GM12892 (cell line): ENCODE data around the gene FARP2.

ENCODE experiments used
- DNase-seq: peaks from one replicate; pipeline ENCODE4 v3.0.0; 2011; ENCODE audit not compliant: insufficient read length
- FAIRE-seq: peaks from 2 replicates; lab custom pipeline; 2011; peaks lifted over from hg19 to GRCh38; lab: Jason Lieb, UNC
- POLR2A ChIP-seq: IDR thresholded peaks from 2 replicates; pipeline ENCODE4 v1.6.1; 2011; ENCODE audit warnings: low read depth, low read length, control low read depth
- POLR2AphosphoS5 ChIP-seq: IDR thresholded peaks from 2 replicates; pipeline ENCODE4 v1.6.1; 2011; ENCODE audit warnings: low read depth, low read length, control low read depth
- TAF1 ChIP-seq: IDR thresholded peaks from 2 replicates; pipeline ENCODE4 v1.6.1; 2011; ENCODE audit warnings: low read depth, mild to moderate bottlenecking, control low read depth, low read length, borderline replicate concordance

Gene FARP2

DNA sequence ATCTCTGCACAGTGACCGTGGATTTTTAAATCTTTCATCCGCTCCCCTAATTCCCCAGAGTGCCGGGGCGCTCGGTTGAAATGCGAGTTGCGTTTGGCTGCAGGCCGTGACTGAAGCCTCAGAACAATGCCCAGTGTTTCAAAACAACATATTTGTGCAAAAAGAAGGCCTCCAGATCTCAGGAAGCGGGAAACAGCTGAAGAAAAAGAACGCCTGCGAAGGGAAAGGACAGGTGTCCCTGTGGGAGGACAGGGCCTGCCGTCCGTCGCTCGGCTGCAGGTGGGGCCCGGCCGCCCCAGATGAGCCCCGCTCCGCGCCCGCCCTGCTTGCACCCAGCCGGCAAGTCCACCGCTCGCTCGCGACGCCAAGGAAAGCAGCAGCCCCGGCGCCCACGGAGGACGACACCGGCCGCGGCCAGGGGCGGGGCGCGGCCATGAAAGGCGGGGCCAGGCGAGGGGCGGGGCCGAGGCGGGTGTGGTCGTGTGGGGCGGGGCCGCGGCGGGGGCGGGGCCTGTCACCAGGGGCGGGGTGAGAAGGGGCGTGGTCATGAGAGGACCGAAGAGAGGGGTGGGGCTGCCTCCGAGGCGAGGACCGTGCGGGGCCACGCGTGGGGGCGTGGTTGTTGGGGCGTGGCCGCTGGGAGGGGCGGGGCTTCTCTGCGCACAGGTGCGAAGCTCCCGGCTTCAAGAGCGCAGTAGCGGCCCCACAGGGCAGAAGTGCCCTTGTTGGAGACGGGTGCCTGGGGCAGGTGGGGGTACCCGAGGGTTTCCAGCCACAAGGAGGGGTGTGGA, 184.9 kb downstream of the FARP2 start:
- FAIRE-seq (no peak), DNase-seq (peak; percentile 62)
- no peak for TF ChIP-seq TAF1
- no peak for TF ChIP-seq POLR2AphosphoS5
- TF ChIP-seq POLR2A: no peak

DNA sequence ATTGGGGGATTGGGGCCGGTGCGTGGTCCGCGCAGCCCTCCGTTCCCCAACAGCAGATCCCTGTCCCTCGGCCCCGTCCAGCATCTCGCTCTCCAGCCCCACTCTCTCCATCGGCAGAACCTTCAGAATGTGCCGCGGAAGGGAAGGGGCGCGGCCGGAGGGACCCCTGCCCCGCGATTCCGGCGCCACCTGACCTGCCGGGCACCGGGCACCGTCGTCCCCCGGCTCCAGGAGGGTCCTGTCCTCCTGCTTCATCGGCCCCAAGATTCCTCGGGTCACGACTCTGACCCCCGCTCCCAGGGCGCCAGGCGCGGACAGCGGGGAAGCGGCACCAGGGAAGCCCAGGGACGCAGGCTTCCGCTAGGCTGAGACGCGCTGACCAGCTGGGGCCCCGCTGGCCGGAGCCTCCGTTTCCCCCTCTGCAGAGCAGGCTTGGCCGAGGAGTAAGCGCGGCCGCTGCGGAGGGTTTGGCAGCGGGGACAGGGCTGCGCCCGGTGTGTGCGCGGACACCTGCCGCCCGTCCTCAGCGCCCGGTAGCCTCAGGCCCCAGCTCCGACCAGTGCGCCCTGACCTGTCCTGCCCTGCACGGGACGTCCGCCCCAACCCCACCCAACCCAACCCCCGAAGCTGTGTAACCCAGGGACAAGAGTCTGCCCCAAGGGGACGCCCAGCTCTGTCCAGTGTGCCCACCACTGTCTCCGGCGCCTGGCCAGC, 185.6 kb downstream of the FARP2 start:
- DNase-seq (peak; percentile 19), FAIRE-seq (no peak)
- TF ChIP-seq POLR2A (no peak), TAF1 (no peak), POLR2AphosphoS5 (no peak)

DNA sequence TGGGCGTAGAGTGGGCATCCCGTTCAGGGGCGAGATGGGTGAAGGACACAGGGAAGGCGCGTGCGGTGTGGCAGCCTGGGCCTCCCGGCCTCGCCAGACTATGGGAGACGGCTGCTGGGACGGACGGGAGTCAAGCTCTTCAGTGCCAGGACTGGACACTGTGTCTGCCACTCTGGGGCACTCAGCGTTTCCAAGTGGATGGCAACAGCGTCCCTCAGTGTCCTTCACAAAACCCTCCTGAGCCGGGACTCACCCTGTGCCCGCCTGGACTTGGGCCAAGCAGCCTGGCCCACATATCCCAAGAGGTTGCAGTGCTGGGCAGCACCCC, 186.2 kb downstream of the FARP2 start:
- no peak for TF ChIP-seq POLR2AphosphoS5
- TF ChIP-seq TAF1: no peak
- no peak for TF ChIP-seq POLR2A
- DNase-seq (no peak), FAIRE-seq (no peak)
